ENCODE data around the gene POMC.
"Not testable (repeated sequence)": the region's sequence is repeated elsewhere in the genome, so short reads cannot be mapped to it uniquely, and the experiment has no call there.

Gene POMC

DNA sequence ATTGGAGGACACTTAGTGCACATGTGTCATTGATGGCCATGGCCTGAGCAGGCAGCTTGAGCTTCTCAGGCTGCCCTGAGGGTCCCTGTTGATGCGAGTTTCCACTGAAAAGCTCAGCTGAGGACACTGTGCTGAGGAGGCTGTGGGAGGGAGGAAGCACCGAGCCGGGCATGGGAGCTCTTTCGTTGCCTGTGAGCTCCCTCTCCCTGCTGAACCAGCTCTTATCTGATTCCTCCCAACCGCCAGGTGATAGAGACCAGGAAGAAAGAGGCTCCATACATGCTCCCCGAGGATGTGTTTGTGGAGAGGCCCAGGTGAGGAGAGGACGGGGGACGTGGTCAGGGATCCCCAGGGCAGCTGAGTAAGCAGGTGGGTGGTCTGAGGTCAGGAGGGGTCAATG lies 27.3 kb downstream of the POMC start:
- no peaks in the 10 kb centered on the region for H3K9me3 ChIP-seq (ENCODE audit: control insufficient read depth, low read length)
- WGBS, 2 experiments: 92 to 93% methylated on average over 8 of the region's 8 CpGs

DNA sequence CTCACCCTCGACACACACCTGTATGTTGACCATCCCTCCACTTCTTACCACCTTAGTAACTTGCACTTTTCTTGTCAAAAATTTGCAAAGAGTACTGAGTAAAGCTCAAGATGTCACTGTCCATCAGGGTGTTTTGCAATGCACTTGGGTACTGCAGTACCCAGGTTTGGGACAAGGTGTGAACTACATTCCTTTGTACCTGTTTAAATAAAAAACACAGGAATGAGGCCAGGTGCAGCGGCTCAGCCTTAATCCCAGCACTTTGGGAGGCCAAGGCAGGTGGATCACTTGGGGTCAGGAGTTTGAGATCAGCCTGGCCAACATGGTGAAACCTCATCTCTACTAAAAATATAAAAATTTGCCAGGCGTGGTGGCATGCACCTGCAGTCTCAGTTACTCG lies 27.8 kb downstream of the POMC start:
- not testable (repeated sequence) for H3K4me1 ChIP-seq (ENCODE audit: control insufficient read depth, insufficient read depth, low read length); H3K4me3 ChIP-seq (ENCODE audit: insufficient read depth, low read depth, low read length); H3K36me3 ChIP-seq (ENCODE audit: control insufficient read depth, insufficient read depth, low read length); H3K27ac ChIP-seq (ENCODE audit: insufficient read depth, low read depth, low read length, poor library complexity, severe bottlenecking); H3K27me3 ChIP-seq (ENCODE audit: control insufficient read depth, insufficient read depth, low read length, poor library complexity, severe bottlenecking); H3K9me3 ChIP-seq (ENCODE audit: control insufficient read depth, low read length)
- WGBS, 2 experiments: 89 to 94% methylated on average over 4 of the region's 4 CpGs

More for the DNA sequence above, 27.3 kb downstream of the POMC start:
- Histone ChIP-seq H3K4me3 (ENCODE audit: insufficient read depth, low read depth, low read length) (no peak overlapping the region), H3K27me3 (ENCODE audit: control insufficient read depth, insufficient read depth, low read length, poor library complexity, severe bottlenecking) (no peaks in the 10 kb centered on the region), H3K4me1 (ENCODE audit: control insufficient read depth, insufficient read depth, low read length) (no peaks in the 10 kb centered on the region), H3K27ac (ENCODE audit: insufficient read depth, low read depth, low read length, poor library complexity, severe bottlenecking) (no peak overlapping the region), H3K36me3 (ENCODE audit: control insufficient read depth, insufficient read depth, low read length) (peaks cover 5% of the 10 kb centered on the region)

DNA sequence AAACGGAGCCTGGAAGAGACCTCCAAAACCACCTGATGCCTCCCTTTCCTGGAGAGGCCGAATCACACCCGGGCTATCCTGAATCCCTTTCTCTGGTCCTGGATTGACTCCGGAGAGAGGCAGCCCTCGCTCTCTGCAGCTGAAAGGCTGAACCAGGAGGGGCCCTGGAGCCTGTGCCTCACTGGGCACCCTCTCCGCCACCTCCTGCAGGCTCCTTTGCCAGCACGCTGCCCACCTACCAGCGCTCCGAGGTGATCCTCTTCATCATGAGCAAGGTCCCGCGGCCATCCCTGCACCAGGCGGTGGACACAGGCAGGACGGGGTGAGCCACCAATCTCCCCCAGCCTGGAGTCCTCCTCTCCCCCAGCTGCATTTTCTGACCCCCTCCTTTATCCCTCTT lies 35.7 kb downstream of the POMC start:
- 89 to 91% methylated on average over 13 of the region's 13 CpGs for WGBS, 2 experiments
- Histone ChIP-seq H3K4me1 (ENCODE audit: control insufficient read depth, insufficient read depth, low read length) (peaks cover 16% of the 10 kb centered on the region), H3K27me3 (ENCODE audit: control insufficient read depth, insufficient read depth, low read length, poor library complexity, severe bottlenecking) (no peaks in the 10 kb centered on the region), H3K4me3 (ENCODE audit: insufficient read depth, low read depth, low read length) (no peak overlapping the region), H3K27ac (ENCODE audit: insufficient read depth, low read depth, low read length, poor library complexity, severe bottlenecking) (peak overlapping the region; percentile 4), H3K9me3 (ENCODE audit: control insufficient read depth, low read length) (no peaks in the 10 kb centered on the region), H3K36me3 (ENCODE audit: control insufficient read depth, insufficient read depth, low read length) (peaks cover 14% of the 10 kb centered on the region)

DNA sequence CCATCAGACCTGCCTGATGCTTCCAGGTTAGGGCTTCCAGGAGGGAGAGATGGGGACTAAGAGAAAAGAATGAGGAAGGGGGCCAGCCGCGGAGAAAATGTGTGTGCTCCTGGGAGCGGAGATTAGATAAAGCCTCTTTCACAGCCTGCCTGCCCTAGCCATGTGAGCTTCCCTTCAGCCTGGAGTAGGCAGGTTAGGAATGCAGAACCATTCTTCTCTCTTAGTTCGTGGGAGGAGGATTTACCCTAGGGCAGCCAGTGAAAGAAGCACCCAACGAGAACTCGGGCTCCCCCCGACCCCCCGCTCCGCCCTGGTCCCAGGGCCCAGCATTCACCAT lies 36.1 kb downstream of the POMC start:
- Histone ChIP-seq H3K36me3 (ENCODE audit: control insufficient read depth, insufficient read depth, low read length) (peaks cover 14% of the 10 kb centered on the region), H3K27ac (ENCODE audit: insufficient read depth, low read depth, low read length, poor library complexity, severe bottlenecking) (peak overlapping the region; percentile 4), H3K4me3 (ENCODE audit: insufficient read depth, low read depth, low read length) (no peak overlapping the region), H3K9me3 (ENCODE audit: control insufficient read depth, low read length) (no peaks in the 10 kb centered on the region), H3K27me3 (ENCODE audit: control insufficient read depth, insufficient read depth, low read length, poor library complexity, severe bottlenecking) (no peaks in the 10 kb centered on the region), H3K4me1 (ENCODE audit: control insufficient read depth, insufficient read depth, low read length) (peaks cover 20% of the 10 kb centered on the region)
- 26 to 47% methylated on average over 9 of the region's 9 CpGs for WGBS, 2 experiments

DNA sequence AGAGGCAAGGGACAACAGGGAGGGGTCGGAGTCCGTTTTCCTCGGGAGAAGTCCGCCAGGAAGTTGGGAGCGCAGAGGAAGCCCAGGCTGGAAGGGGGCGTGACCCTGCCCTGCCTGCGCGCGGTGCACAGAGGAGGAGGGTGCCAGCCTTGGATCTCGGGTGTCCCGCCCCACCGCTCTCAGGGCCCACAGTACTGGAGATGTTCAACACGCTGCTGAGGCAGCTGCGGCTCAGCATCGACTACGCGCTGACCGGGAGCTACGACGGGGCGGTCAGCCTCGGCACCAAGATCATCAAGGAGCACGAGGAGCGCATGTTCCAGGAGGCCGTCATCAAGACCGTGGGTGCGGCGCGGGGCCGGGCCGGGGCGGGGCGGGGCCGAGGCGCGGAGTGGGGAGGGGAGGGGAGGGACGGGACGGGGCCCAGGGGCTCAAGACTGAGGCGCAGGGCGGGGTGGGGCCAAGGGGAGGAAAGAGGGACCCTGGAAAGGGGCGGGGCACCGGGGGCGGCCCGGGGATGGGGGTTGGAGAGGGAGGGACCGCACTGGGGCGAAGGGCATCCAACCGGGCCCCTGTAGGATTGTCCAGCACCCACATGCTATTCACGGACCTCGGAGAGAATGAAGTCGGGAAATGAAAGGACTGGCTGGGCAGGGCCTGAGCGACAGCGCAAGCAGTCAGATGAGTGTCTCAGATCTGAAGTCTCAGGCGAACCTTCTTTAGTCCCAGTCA lies 36.6 kb downstream of the POMC start:
- Histone ChIP-seq H3K4me3 (ENCODE audit: insufficient read depth, low read depth, low read length) (no peak overlapping the region), H3K9me3 (ENCODE audit: control insufficient read depth, low read length) (no peaks in the 10 kb centered on the region), H3K27ac (ENCODE audit: insufficient read depth, low read depth, low read length, poor library complexity, severe bottlenecking) (peak overlapping the region; percentile 4), H3K27me3 (ENCODE audit: control insufficient read depth, insufficient read depth, low read length, poor library complexity, severe bottlenecking) (no peaks in the 10 kb centered on the region), H3K36me3 (ENCODE audit: control insufficient read depth, insufficient read depth, low read length) (peaks cover 14% of the 10 kb centered on the region), H3K4me1 (ENCODE audit: control insufficient read depth, insufficient read depth, low read length) (peaks cover 20% of the 10 kb centered on the region)
- WGBS, 2 experiments: 79 to 82% methylated on average over 53 of the region's 53 CpGs

DNA sequence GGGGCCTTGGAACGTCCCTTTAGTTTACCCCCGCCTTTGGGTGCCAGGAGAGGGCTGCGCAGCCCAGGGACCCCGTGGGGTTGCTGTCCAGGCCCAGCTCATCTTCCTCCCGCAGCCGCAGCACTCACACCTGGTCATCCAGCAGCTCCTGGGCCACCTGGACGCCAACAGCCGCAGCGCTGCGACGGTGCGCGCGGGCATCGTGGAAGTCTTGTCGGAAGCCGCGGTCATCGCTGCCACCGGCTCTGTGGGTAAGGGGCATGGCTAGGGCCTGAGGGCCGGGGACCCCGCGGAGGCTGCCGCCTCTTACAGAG lies 37.2 kb downstream of the POMC start:
- 93 to 96% methylated on average over 24 of the region's 24 CpGs for WGBS, 2 experiments
- H3K4me3 ChIP-seq (ENCODE audit: insufficient read depth, low read depth, low read length): no peak overlapping the region
- peaks cover 20% of the 10 kb centered on the region for H3K4me1 ChIP-seq (ENCODE audit: control insufficient read depth, insufficient read depth, low read length)
- no peaks in the 10 kb centered on the region for H3K27me3 ChIP-seq (ENCODE audit: control insufficient read depth, insufficient read depth, low read length, poor library complexity, severe bottlenecking)
- no peaks in the 10 kb centered on the region for H3K9me3 ChIP-seq (ENCODE audit: control insufficient read depth, low read length)
- H3K27ac ChIP-seq (ENCODE audit: insufficient read depth, low read depth, low read length, poor library complexity, severe bottlenecking): no peak overlapping the region
- peaks cover 14% of the 10 kb centered on the region for H3K36me3 ChIP-seq (ENCODE audit: control insufficient read depth, insufficient read depth, low read length)

DNA sequence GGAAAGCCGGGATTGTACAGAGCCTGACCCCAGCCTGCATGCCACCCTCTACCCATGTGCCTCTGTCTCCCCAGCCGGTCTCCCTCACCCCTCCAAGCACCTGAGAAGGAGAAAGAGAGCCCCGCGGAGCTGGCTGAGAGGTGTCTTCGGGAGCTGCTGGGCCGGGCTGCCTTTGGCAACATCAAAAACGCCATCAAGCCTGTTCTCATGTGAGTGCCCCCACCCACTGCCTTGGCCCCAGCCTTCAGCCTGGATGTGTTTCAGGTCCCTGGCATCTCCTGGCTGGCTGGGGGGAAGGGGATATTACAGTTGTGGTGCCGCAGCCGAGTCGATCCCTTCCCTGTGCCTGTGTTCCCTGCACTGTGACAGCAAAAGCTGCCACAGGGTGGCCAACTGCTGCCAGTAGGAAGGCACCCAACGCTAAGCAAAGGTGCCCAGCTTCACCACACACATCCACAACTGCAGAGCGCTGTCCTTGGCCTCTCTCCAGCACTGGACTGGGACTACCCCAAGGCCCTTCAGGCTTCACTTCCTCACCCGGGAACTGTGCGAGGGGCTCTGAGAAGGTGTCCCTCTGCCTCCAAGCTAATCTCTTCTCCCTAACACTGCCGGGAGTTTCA lies 38.4 kb downstream of the POMC start:
- H3K4me1 ChIP-seq (ENCODE audit: control insufficient read depth, insufficient read depth, low read length): peaks cover 20% of the 10 kb centered on the region
- no peak overlapping the region for H3K4me3 ChIP-seq (ENCODE audit: insufficient read depth, low read depth, low read length)
- WGBS, 2 experiments: 92 to 94% methylated on average over 15 of the region's 15 CpGs
- H3K27me3 ChIP-seq (ENCODE audit: control insufficient read depth, insufficient read depth, low read length, poor library complexity, severe bottlenecking): no peaks in the 10 kb centered on the region
- H3K36me3 ChIP-seq (ENCODE audit: control insufficient read depth, insufficient read depth, low read length): peaks cover 3% of the 10 kb centered on the region
- H3K9me3 ChIP-seq (ENCODE audit: control insufficient read depth, low read length): no peaks in the 10 kb centered on the region
- H3K27ac ChIP-seq (ENCODE audit: insufficient read depth, low read depth, low read length, poor library complexity, severe bottlenecking): no peak overlapping the region

DNA sequence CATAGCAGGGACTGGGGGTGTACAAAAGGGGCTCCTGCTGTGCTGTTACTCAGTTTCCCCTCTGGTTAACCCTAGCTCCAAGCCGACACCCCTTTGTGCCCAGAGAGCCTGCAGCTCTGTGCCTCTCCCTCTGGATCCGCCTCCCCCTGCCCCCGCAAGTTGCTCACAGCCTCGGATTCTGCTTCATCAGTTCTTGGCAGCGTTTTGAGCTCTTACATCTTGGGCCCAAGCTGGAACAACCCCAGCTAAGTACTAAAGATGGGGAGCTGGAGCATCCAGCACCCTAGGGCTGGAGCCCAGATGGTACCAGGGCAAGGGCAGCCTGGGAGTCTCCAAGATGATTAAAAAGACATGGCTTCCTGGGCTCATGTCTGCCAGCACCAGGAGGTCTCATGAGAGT lies 40.7 kb downstream of the POMC start:
- Histone ChIP-seq H3K36me3 (ENCODE audit: control insufficient read depth, insufficient read depth, low read length) (peaks cover 3% of the 10 kb centered on the region), H3K4me1 (ENCODE audit: control insufficient read depth, insufficient read depth, low read length) (peaks cover 14% of the 10 kb centered on the region), H3K27ac (ENCODE audit: insufficient read depth, low read depth, low read length, poor library complexity, severe bottlenecking) (no peak overlapping the region), H3K4me3 (ENCODE audit: insufficient read depth, low read depth, low read length) (no peak overlapping the region), H3K27me3 (ENCODE audit: control insufficient read depth, insufficient read depth, low read length, poor library complexity, severe bottlenecking) (no peaks in the 10 kb centered on the region), H3K9me3 (ENCODE audit: control insufficient read depth, low read length) (no peaks in the 10 kb centered on the region)
- WGBS, 2 experiments: 83 to 86% methylated on average over 5 of the region's 5 CpGs

DNA sequence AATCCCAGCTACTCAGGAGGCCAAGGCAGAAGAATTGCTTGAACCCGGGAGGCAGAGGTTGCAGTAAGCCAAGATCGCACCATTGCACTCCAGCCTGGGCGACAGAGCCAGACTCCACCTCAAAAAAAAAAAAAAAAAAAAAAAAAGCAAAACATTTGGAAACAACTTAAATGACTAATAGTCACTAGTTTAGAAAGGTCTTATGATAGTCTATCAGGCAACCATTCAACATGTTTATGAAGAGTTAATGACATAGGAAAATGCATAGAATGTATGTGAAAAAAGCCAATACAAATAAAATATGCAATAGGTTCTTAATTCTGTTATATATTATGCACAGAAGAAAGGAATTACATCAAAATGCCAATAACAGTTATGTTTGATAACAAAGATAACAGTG lies 41.3 kb downstream of the POMC start:
- H3K4me1 ChIP-seq (ENCODE audit: control insufficient read depth, insufficient read depth, low read length): peaks cover 13% of the 10 kb centered on the region
- WGBS, 2 experiments: 98 to 100% methylated on average over 1 to 3 of the region's 3 CpGs

DNA sequence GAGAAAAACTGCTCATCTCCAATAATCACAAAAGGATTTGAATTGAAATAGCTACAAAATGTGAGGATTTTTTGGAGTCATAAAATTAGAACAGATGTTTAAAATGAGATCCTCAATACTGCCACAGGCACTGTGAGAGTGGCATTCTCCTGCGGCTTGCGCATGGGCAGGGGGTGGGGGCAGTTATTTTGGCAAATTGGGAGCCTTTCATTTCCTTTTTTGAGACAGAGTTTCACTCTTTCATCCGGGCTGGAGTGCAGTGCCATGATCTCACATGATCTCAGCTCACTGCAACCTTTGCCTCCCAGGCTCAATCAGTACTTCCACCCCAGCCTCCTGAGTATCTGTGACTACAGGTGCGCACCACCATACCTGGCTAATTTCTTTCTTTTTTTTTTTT lies 42.4 kb downstream of the POMC start:
- no peak overlapping the region for H3K27ac ChIP-seq (ENCODE audit: insufficient read depth, low read depth, low read length, poor library complexity, severe bottlenecking)
- H3K36me3 ChIP-seq (ENCODE audit: control insufficient read depth, insufficient read depth, low read length): peaks cover 3% of the 10 kb centered on the region
- WGBS, 2 experiments: 90 to 94% methylated on average over 4 of the region's 4 CpGs
- no peak overlapping the region for H3K4me3 ChIP-seq (ENCODE audit: insufficient read depth, low read depth, low read length)
- H3K9me3 ChIP-seq (ENCODE audit: control insufficient read depth, low read length): no peaks in the 10 kb centered on the region
- H3K27me3 ChIP-seq (ENCODE audit: control insufficient read depth, insufficient read depth, low read length, poor library complexity, severe bottlenecking): no peaks in the 10 kb centered on the region
- peaks cover 9% of the 10 kb centered on the region for H3K4me1 ChIP-seq (ENCODE audit: control insufficient read depth, insufficient read depth, low read length)

More for the DNA sequence above, 41.3 kb downstream of the POMC start:
- H3K9me3 ChIP-seq (ENCODE audit: control insufficient read depth, low read length); H3K27ac ChIP-seq (ENCODE audit: insufficient read depth, low read depth, low read length, poor library complexity, severe bottlenecking); H3K36me3 ChIP-seq (ENCODE audit: control insufficient read depth, insufficient read depth, low read length); H3K27me3 ChIP-seq (ENCODE audit: control insufficient read depth, insufficient read depth, low read length, poor library complexity, severe bottlenecking); H3K4me3 ChIP-seq (ENCODE audit: insufficient read depth, low read depth, low read length): not testable (repeated sequence)
